Measurements from ENCODE around the gene STXBP2. TPM values are rescaled to one million over a fixed set of nuclear protein-coding genes. Genes with fewer than 3 reads are reported as not detected.

Gene STXBP2
- total and polyA plus RNA-seq, 10 donors, result 58.8 to 455 (median 182) TPM

- no peak overlapping the region for H3K4me3 ChIP-seq
- DNase-seq, result no peak
- H3K4me1 ChIP-seq, result peaks cover 0 to 9% (median 2%) of the 10 kb centered on the region in 6 donors
- H3K27me3 ChIP-seq (replicated peaks in 1 of 7), result peaks cover 0 to 23% (median 0%) of the 10 kb centered on the region in 7 donors
- no peak for TF ChIP-seq POLR2AphosphoS5 (IDR thresholded peaks at IDR 0.05)
- TF ChIP-seq POLR2A (IDR thresholded peaks at IDR 0.05), result no peak
- no peak for TF ChIP-seq CTCF (IDR thresholded peaks at IDR 0.05 in 8 of 11, conservative IDR thresholded peaks at IDR 0.05 in 3 of 11)
- intact Hi-C loops (cut with DNase I; ENCODE audit: low total_unique reads), result no loop called here
- no peaks in the 10 kb centered on the region for H3K36me3 ChIP-seq
- H3K27ac ChIP-seq, result no peak overlapping the region
- no peaks in the 10 kb centered on the region for H3K9me3 ChIP-seq
- WGBS, 5 donors, result 80 to 89% (median 82%) methylated on average over 7 of the region's 7 CpGs
Measured at GRCh38 chr19:7663706-7664105, 26.8 kb downstream of the STXBP2 start.

- no peaks in the 10 kb centered on the region for H3K36me3 ChIP-seq
- H3K9me3 ChIP-seq, result no peaks in the 10 kb centered on the region
- WGBS, 5 donors, result 67 to 83% (median 76%) methylated on average over 4 of the region's 4 CpGs
- no peak overlapping the region for H3K4me3 ChIP-seq
- TF ChIP-seq POLR2A (IDR thresholded peaks at IDR 0.05) (no peak), CTCF (IDR thresholded peaks at IDR 0.05 in 8 of 11, conservative IDR thresholded peaks at IDR 0.05 in 3 of 11) (no peak), POLR2AphosphoS5 (IDR thresholded peaks at IDR 0.05) (no peak)
- peaks cover 0 to 37% (median 7%) of the 10 kb centered on the region in 7 donors for H3K27me3 ChIP-seq (replicated peaks in 1 of 7)
- no peak overlapping the region for H3K27ac ChIP-seq
- peaks cover 0 to 18% (median 0%) of the 10 kb centered on the region in 6 donors for H3K4me1 ChIP-seq
- DNase-seq, result no peak
- intact Hi-C loops (cut with DNase I; ENCODE audit: low total_unique reads), result no loop called here
Measured at GRCh38 chr19:7665076-7665475, 28.2 kb downstream of the STXBP2 start.

- Histone ChIP-seq H3K4me1 (peaks cover 0 to 26% (median 2%) of the 10 kb centered on the region in 6 donors), H3K9me3 (peaks cover 0 to 3% (median 0%) of the 10 kb centered on the region in 8 donors), H3K4me3 (peak within 1 kb of the TSS in 3 of 8 donors; percentile 8 to 55 (median 16)), H3K27ac (peak within 1 kb of the TSS in 6 of 8 donors; percentile 22 to 78 (median 59)), H3K27me3 (replicated peaks in 1 of 7) (peaks cover 0 to 62% (median 17%) of the 10 kb centered on the region in 7 donors), H3K36me3 (no peaks in the 10 kb centered on the region)
- 34 to 71% (median 55%) methylated on average over 9 of the region's 9 CpGs for WGBS, 5 donors
- DNase-seq, result no peak
- TF ChIP-seq POLR2A (IDR thresholded peaks at IDR 0.05) (no peak), POLR2AphosphoS5 (IDR thresholded peaks at IDR 0.05) (no peak), CTCF (IDR thresholded peaks at IDR 0.05 in 8 of 11, conservative IDR thresholded peaks at IDR 0.05 in 3 of 11) (no peak)
- intact Hi-C loops (cut with DNase I; ENCODE audit: low total_unique reads), result no loop called here
Measured at GRCh38 chr19:7668842-7669241, 31.9 kb downstream of the STXBP2 start, which contains the start of gene RETN. RETN (plus strand) TSS chr19:7669049; CDS start chr19:7669327, 278 bp downstream.

GRCh38 chr19:7669641-7670040 is 32.7 kb downstream of the STXBP2 start:
- H3K4me3 ChIP-seq, result peak overlapping the region in 3 of 8 donors; percentile 8 to 55 (median 16)
- TF ChIP-seq POLR2AphosphoS5 (IDR thresholded peaks at IDR 0.05) (no peak), POLR2A (IDR thresholded peaks at IDR 0.05) (no peak), CTCF (IDR thresholded peaks at IDR 0.05 in 8 of 11, conservative IDR thresholded peaks at IDR 0.05 in 3 of 11) (no peak)
- H3K4me1 ChIP-seq, result peaks cover 0 to 32% (median 5%) of the 10 kb centered on the region in 6 donors
- intact Hi-C loops (cut with DNase I; ENCODE audit: low total_unique reads), result no loop called here
- H3K27me3 ChIP-seq (replicated peaks in 1 of 7), result peaks cover 0 to 62% (median 17%) of the 10 kb centered on the region in 7 donors
- WGBS, 5 donors, result 35 to 45% (median 45%) methylated on average over 8 to 9 of the region's 9 CpGs
- DNase-seq, result no peak
- peaks cover 0 to 5% (median 0%) of the 10 kb centered on the region in 8 donors for H3K9me3 ChIP-seq
- no peaks in the 10 kb centered on the region for H3K36me3 ChIP-seq
- H3K27ac ChIP-seq, result peak overlapping the region in 4 of 8 donors; percentile 47 to 78 (median 72)
